ENCODE data around the gene LY6G5B.
A peak's percentile ranks its signal among the peaks of the same experiment; 100 is the strongest.

Gene LY6G5B

GRCh38 chr6:31663126-31663960, 6.4 kb upstream of the LY6G5B start:
- Histone ChIP-seq H3K9me3 (ENCODE audit: control insufficient read depth, low read length) (no peaks in the 10 kb centered on the region), H3K4me1 (ENCODE audit: control insufficient read depth, insufficient read depth, low read length) (peaks cover 31% of the 10 kb centered on the region), H3K27ac (ENCODE audit: insufficient read depth, low read depth, low read length, poor library complexity, severe bottlenecking) (no peak overlapping the region), H3K36me3 (ENCODE audit: control insufficient read depth, insufficient read depth, low read length) (peaks cover 10% of the 10 kb centered on the region), H3K4me3 (ENCODE audit: insufficient read depth, low read depth, low read length) (peak overlapping the region; percentile 74), H3K27me3 (ENCODE audit: control insufficient read depth, insufficient read depth, low read length, poor library complexity, severe bottlenecking) (no peaks in the 10 kb centered on the region)
- WGBS, 2 experiments = 88 to 89% methylated on average over 9 of the region's 9 CpGs

GRCh38 chr6:31663961-31664789, 5.6 kb upstream of the LY6G5B start:
- H3K27ac ChIP-seq (ENCODE audit: insufficient read depth, low read depth, low read length, poor library complexity, severe bottlenecking) = peak overlapping the region; percentile 94
- no peaks in the 10 kb centered on the region for H3K27me3 ChIP-seq (ENCODE audit: control insufficient read depth, insufficient read depth, low read length, poor library complexity, severe bottlenecking)
- no peaks in the 10 kb centered on the region for H3K9me3 ChIP-seq (ENCODE audit: control insufficient read depth, low read length)
- WGBS, 2 experiments = 44 to 46% methylated on average over 17 of the region's 17 CpGs
- H3K4me3 ChIP-seq (ENCODE audit: insufficient read depth, low read depth, low read length) = peak overlapping the region; percentile 74
- peaks cover 22% of the 10 kb centered on the region for H3K4me1 ChIP-seq (ENCODE audit: control insufficient read depth, insufficient read depth, low read length)
- peaks cover 17% of the 10 kb centered on the region for H3K36me3 ChIP-seq (ENCODE audit: control insufficient read depth, insufficient read depth, low read length)

- Histone ChIP-seq H3K4me1 (ENCODE audit: control insufficient read depth, insufficient read depth, low read length) (peaks cover 16% of the 10 kb centered on the region), H3K36me3 (ENCODE audit: control insufficient read depth, insufficient read depth, low read length) (peaks cover 25% of the 10 kb centered on the region), H3K27ac (ENCODE audit: insufficient read depth, low read depth, low read length, poor library complexity, severe bottlenecking) (peak within 1 kb of the TSS; percentile 94), H3K4me3 (ENCODE audit: insufficient read depth, low read depth, low read length) (peak within 1 kb of the TSS; percentile 74), H3K9me3 (ENCODE audit: control insufficient read depth, low read length) (no peaks in the 10 kb centered on the region), H3K27me3 (ENCODE audit: control insufficient read depth, insufficient read depth, low read length, poor library complexity, severe bottlenecking) (no peaks in the 10 kb centered on the region)
- 0% methylated on average over 39 of the region's 39 CpGs for whole genome bisulfite sequencing, 2 experiments
Observed at GRCh38 chr6:31664790-31665500, 4.8 kb upstream of the LY6G5B start, which contains the start of gene GPANK1. GPANK1 (minus strand) TSS chr6:31664997; CDS start chr6:31664478, 519 bp downstream.

GRCh38 chr6:31665501-31666336, 4.1 kb upstream of the LY6G5B start, which contains the start of gene CSNK2B:
CSNK2B (plus strand) TSS chr6:31666080; CDS start chr6:31666832, 752 bp downstream.
- Histone ChIP-seq H3K9me3 (ENCODE audit: control insufficient read depth, low read length) (no peaks in the 10 kb centered on the region), H3K4me3 (ENCODE audit: insufficient read depth, low read depth, low read length) (peak within 1 kb of the TSS; percentile 74), H3K27ac (ENCODE audit: insufficient read depth, low read depth, low read length, poor library complexity, severe bottlenecking) (peak within 1 kb of the TSS; percentile 94), H3K36me3 (ENCODE audit: control insufficient read depth, insufficient read depth, low read length) (peaks cover 32% of the 10 kb centered on the region), H3K4me1 (ENCODE audit: control insufficient read depth, insufficient read depth, low read length) (peaks cover 16% of the 10 kb centered on the region), H3K27me3 (ENCODE audit: control insufficient read depth, insufficient read depth, low read length, poor library complexity, severe bottlenecking) (no peaks in the 10 kb centered on the region)
- 0% methylated on average over 63 of the region's 63 CpGs for WGBS, 2 experiments

GRCh38 chr6:31666337-31666965, 3.3 kb upstream of the LY6G5B start:
- Histone ChIP-seq H3K27me3 (ENCODE audit: control insufficient read depth, insufficient read depth, low read length, poor library complexity, severe bottlenecking) (no peaks in the 10 kb centered on the region), H3K4me3 (ENCODE audit: insufficient read depth, low read depth, low read length) (peak overlapping the region; percentile 74), H3K36me3 (ENCODE audit: control insufficient read depth, insufficient read depth, low read length) (peaks cover 38% of the 10 kb centered on the region), H3K9me3 (ENCODE audit: control insufficient read depth, low read length) (no peaks in the 10 kb centered on the region), H3K4me1 (ENCODE audit: control insufficient read depth, insufficient read depth, low read length) (peaks cover 16% of the 10 kb centered on the region), H3K27ac (ENCODE audit: insufficient read depth, low read depth, low read length, poor library complexity, severe bottlenecking) (no peak overlapping the region)
- WGBS, 2 experiments = 15 to 17% methylated on average over 15 of the region's 15 CpGs

- WGBS, 2 experiments = 79 to 88% methylated on average over 4 of the region's 4 CpGs
- peaks cover 8% of the 10 kb centered on the region for H3K36me3 ChIP-seq (ENCODE audit: control insufficient read depth, insufficient read depth, low read length)
- no peaks in the 10 kb centered on the region for H3K9me3 ChIP-seq (ENCODE audit: control insufficient read depth, low read length)
- H3K4me3 ChIP-seq (ENCODE audit: insufficient read depth, low read depth, low read length) = no peak overlapping the region
- no peaks in the 10 kb centered on the region for H3K4me1 ChIP-seq (ENCODE audit: control insufficient read depth, insufficient read depth, low read length)
- no peak overlapping the region for H3K27ac ChIP-seq (ENCODE audit: insufficient read depth, low read depth, low read length, poor library complexity, severe bottlenecking)
- peaks cover 11% of the 10 kb centered on the region for H3K27me3 ChIP-seq (ENCODE audit: control insufficient read depth, insufficient read depth, low read length, poor library complexity, severe bottlenecking)
Observed at GRCh38 chr6:31676322-31676903, 6.6 kb downstream of the LY6G5B start.

GRCh38 chr6:31676904-31677303, 7.1 kb downstream of the LY6G5B start:
- WGBS, 2 experiments = 80 to 84% methylated on average over 6 of the region's 6 CpGs
- Histone ChIP-seq H3K36me3 (ENCODE audit: control insufficient read depth, insufficient read depth, low read length) (peaks cover 3% of the 10 kb centered on the region), H3K9me3 (ENCODE audit: control insufficient read depth, low read length) (no peaks in the 10 kb centered on the region), H3K27ac (ENCODE audit: insufficient read depth, low read depth, low read length, poor library complexity, severe bottlenecking) (no peak overlapping the region), H3K4me3 (ENCODE audit: insufficient read depth, low read depth, low read length) (no peak overlapping the region), H3K27me3 (ENCODE audit: control insufficient read depth, insufficient read depth, low read length, poor library complexity, severe bottlenecking) (peaks cover 16% of the 10 kb centered on the region), H3K4me1 (ENCODE audit: control insufficient read depth, insufficient read depth, low read length) (no peaks in the 10 kb centered on the region)

GRCh38 chr6:31677955-31678354, 8.2 kb downstream of the LY6G5B start:
- no peaks in the 10 kb centered on the region for H3K4me1 ChIP-seq (ENCODE audit: control insufficient read depth, insufficient read depth, low read length)
- H3K9me3 ChIP-seq (ENCODE audit: control insufficient read depth, low read length) = no peaks in the 10 kb centered on the region
- H3K4me3 ChIP-seq (ENCODE audit: insufficient read depth, low read depth, low read length) = no peak overlapping the region
- H3K36me3 ChIP-seq (ENCODE audit: control insufficient read depth, insufficient read depth, low read length) = no peaks in the 10 kb centered on the region
- peaks cover 22% of the 10 kb centered on the region for H3K27me3 ChIP-seq (ENCODE audit: control insufficient read depth, insufficient read depth, low read length, poor library complexity, severe bottlenecking)
- H3K27ac ChIP-seq (ENCODE audit: insufficient read depth, low read depth, low read length, poor library complexity, severe bottlenecking) = no peak overlapping the region
- WGBS, 2 experiments = 84% methylated on average over 8 of the region's 8 CpGs

All from ectodermal cell (in vitro differentiated cells).